K562 (cell line): Measurements from ENCODE around the gene OR7A10. TPM values are rescaled to one million over a fixed set of nuclear protein-coding genes. Genes with fewer than 3 reads are reported as not detected.

Experiments used
- ATAC-seq: fragments of 200-7000 bp; cut with Tn5 transposase; 3 replicates; pipeline ENCODE4 v1.9.1; 2020; ENCODE audit warnings: moderate library complexity
- BruUV-seq: library from RNA; stranded (reverse); fragments of 400-500 nt; replicated peaks from 2 replicates; lab custom pipeline; 2021; lab: Mats Ljungman, UMichigan
- CTCF ChIA-PET: fragments of 300-600 bp; formaldehyde crosslinking; extraction: SDS; loops from one replicate; lab custom pipeline; 2021; ENCODE audit warnings: low intra/inter-chr PET ratio; lab: Yijun Ruan, JAX
- POLR2A ChIA-PET: fragments of 300-600, 350-650 bp; sonication (Branson Sonifier 250); formaldehyde crosslinking; extraction: SDS; loops from one replicate; lab custom pipeline; 2021; ENCODE audit warnings: antibody characterized with exemption, inconsistent platforms; lab: Yijun Ruan, JAX
- DNase-seq, 4 experiments: peaks; one replicate each; pipeline versions ENCODE4 v3.0.0 to v3.0.0-alpha.2; 2011 to 2018; ENCODE audit warnings: low spot score in 3 of 4, mixed read lengths in 3 of 4; ENCODE audit errors: extremely low read depth in 1 of 4
- FAIRE-seq: peaks from 2 replicates; lab custom pipeline; 2011; peaks lifted over from hg19 to GRCh38; lab: Jason Lieb, UNC
- H2AFZ ChIP-seq: 2 replicates; pipeline ENCODE4 v1.6.0; 2011; ENCODE audit warnings: low read depth, low read length, control low read depth, inconsistent platforms
- H3K27ac ChIP-seq: fragments of 200-600 bp; 3 replicates; pipeline ENCODE4 v1.8.0; 2011; ENCODE audit warnings: low read depth, mild to moderate bottlenecking, control low read depth, inconsistent platforms, low read length, moderate library complexity, mixed read lengths; ENCODE audit errors: extremely low read depth
- H3K27me3 ChIP-seq, 2 experiments: fragments of 300-600 bp in 1 of 2; 2 replicates in 1 of 2; 3 replicates in 1 of 2; pipeline versions ENCODE4 v1.6.0 to v1.8.0; 2011; ENCODE audit warnings: inconsistent platforms in 2 of 2, low read length in 2 of 2, mild to moderate bottlenecking in 1 of 2, mixed read lengths in 1 of 2, moderate library complexity in 1 of 2; ENCODE audit not compliant: control insufficient read depth in 2 of 2, insufficient read depth in 2 of 2
- H3K36me3 ChIP-seq: fragments of 300-600 bp; 3 replicates; pipeline ENCODE4 v1.8.0; 2011; ENCODE audit warnings: mild to moderate bottlenecking, low read length, inconsistent platforms; ENCODE audit not compliant: control insufficient read depth, insufficient read depth
- H3K4me1 ChIP-seq, 2 experiments: fragments of 200-600 bp in 1 of 2; replicated peaks in 1 of 2; 2 replicates in 1 of 2; 3 replicates in 1 of 2; pipeline versions ENCODE4 v1.5.1 to v1.8.0; 2011; ENCODE audit warnings: inconsistent platforms in 2 of 2, low read length in 2 of 2, mild to moderate bottlenecking in 1 of 2, mixed read lengths in 1 of 2, moderate library complexity in 1 of 2; ENCODE audit not compliant: control insufficient read depth in 2 of 2, insufficient read depth in 2 of 2
- H3K4me2 ChIP-seq: 2 replicates; pipeline ENCODE4 v1.6.1; 2011; ENCODE audit warnings: low read length, control low read depth, inconsistent platforms, mixed read lengths; ENCODE audit not compliant: insufficient read depth
- H3K4me3 ChIP-seq: fragments of 200-600 bp; sonication (generic), shearing (Covaris generic); 2 replicates; pipeline ENCODE4 v1.5.1; 2016; ENCODE audit warnings: control low read depth, inconsistent platforms
- H3K79me2 ChIP-seq: fragments of 200-600 bp; 3 replicates; pipeline ENCODE4 v1.8.0; 2011; ENCODE audit warnings: low read length, inconsistent platforms; ENCODE audit not compliant: control insufficient read depth, insufficient read depth
- H3K9ac ChIP-seq, 2 experiments: 2 replicates each; pipeline versions ENCODE4 v1.6.0 to v1.6.1; 2011; ENCODE audit warnings: low read depth in 2 of 2, low read length in 2 of 2, control low read depth in 1 of 2, inconsistent platforms in 1 of 2, mild to moderate bottlenecking in 1 of 2, mixed read lengths in 1 of 2; ENCODE audit not compliant: insufficient read depth in 1 of 2
- H3K9me1 ChIP-seq: one replicate; pipeline ENCODE4 v1.6.0; 2011; ENCODE audit warnings: inconsistent platforms, mild to moderate bottlenecking, low read length, moderate library complexity; ENCODE audit not compliant: control insufficient read depth, insufficient read depth
- H3K9me3 ChIP-seq: replicated peaks from 2 replicates; pipeline ENCODE4 v1.5.1; 2011; ENCODE audit warnings: low read depth, low read length, inconsistent platforms; ENCODE audit not compliant: control insufficient read depth, insufficient read depth
- H4K20me1 ChIP-seq: replicated peaks from 2 replicates; pipeline ENCODE4 v1.6.1; 2011; ENCODE audit warnings: low read length, inconsistent platforms, mixed read lengths; ENCODE audit not compliant: control insufficient read depth, insufficient read depth
- ATF3 ChIP-seq, 2 experiments: fragments of 450-650 bp in 1 of 2; sonication (generic) in 1 of 2; formaldehyde crosslinking in 1 of 2; IDR thresholded peaks in 1 of 2; conservative IDR thresholded peaks in 1 of 2; 2 replicates each; pipeline versions ENCODE4 v1.6.1 to v1.8.1; 2016 to 2023; ENCODE audit warnings: mild to moderate bottlenecking in 2 of 2, moderate library complexity in 2 of 2, inconsistent platforms in 1 of 2, missing genetic modification reagents in 1 of 2
- CGGBP1 ChIP-seq: fragments of 250-450 bp; sonication (Bioruptor Pico); IDR thresholded peaks from 2 replicates; pipeline ENCODE4 v1.9.0; 2021; ENCODE audit warnings: mild to moderate bottlenecking
- E2F3 ChIP-seq: fragments of 250-450 bp; sonication (Bioruptor Pico); IDR thresholded peaks from 2 replicates; pipeline ENCODE4 v1.4.0; 2020; ENCODE audit warnings: mild to moderate bottlenecking
- ETS1 ChIP-seq: conservative IDR thresholded peaks from 2 replicates; pipeline ENCODE4 v1.6.1; 2011; ENCODE audit warnings: low read depth, mild to moderate bottlenecking, low read length; ENCODE audit not compliant: control insufficient read depth
- FOSL1 ChIP-seq: fragments of 200-800 bp; sonication (Bioruptor generic); conservative IDR thresholded peaks from 2 replicates; pipeline ENCODE4 v1.6.1; 2016; ENCODE audit warnings: missing genetic modification characterization, missing compliant biosample characterization
- JUND ChIP-seq, 2 experiments: IDR thresholded peaks; 2 replicates in 1 of 2; 3 replicates in 1 of 2; pipeline ENCODE4 v1.6.1; 2011; ENCODE audit warnings: borderline replicate concordance in 2 of 2, low read depth in 2 of 2, low read length in 2 of 2, improper control_type of control experiment in 1 of 2, missing biosample characterization in 1 of 2, missing genetic modification characterization in 1 of 2, missing genetic modification reagents in 1 of 2
- KDM1A ChIP-seq, 2 experiments: fragments of 450-650 bp; IDR thresholded peaks; 2 replicates each; pipeline ENCODE4 v1.6.1; 2016; ENCODE audit warnings: mild to moderate bottlenecking in 2 of 2
- NBN ChIP-seq: fragments of 450-650 bp; IDR thresholded peaks from 2 replicates; pipeline ENCODE4 v1.6.1; 2016; ENCODE audit warnings: low read depth, mild to moderate bottlenecking
- NFIC ChIP-seq: fragments of 450-650 bp; IDR thresholded peaks from 2 replicates; pipeline ENCODE4 v1.6.1; 2017; ENCODE audit warnings: mild to moderate bottlenecking, inconsistent platforms
- ZNF174 ChIP-seq: fragments of 250-450 bp; sonication (Bioruptor Pico); IDR thresholded peaks from 2 replicates; pipeline ENCODE4 v1.4.0; 2020; ENCODE audit warnings: mild to moderate bottlenecking
- WGBS: fragments of 100-300 bp; shearing (Covaris generic); methylation state at CpG from one replicate; pipeline ENCODE4 v1.1.6; 2016; ENCODE audit warnings: low coverage, mixed read lengths; ENCODE audit not compliant: insufficient coverage; ENCODE audit errors: missing lambda C conversion rate; 5-methylcytosine and 5-hydroxymethylcytosine counted together
- in situ Hi-C: fragments of 300-500 bp; cut with MboI; formaldehyde crosslinking; loops from 4 replicates; pipeline ENCODE4 v1.15.0; 2018; ENCODE audit warnings: inconsistent platforms, mixed read lengths
- intact Hi-C: fragments of 100-400 bp; cut with micrococcal nuclease; formaldehyde crosslinking; loops from 2 replicates; pipeline ENCODE4 v1.14.2; 2022
- polyA plus RNA-seq, 8 experiments: library from polyadenylated mRNA; depleted of rRNA in 4 of 8; stranded (reverse) in 5 of 8; unstranded in 3 of 8; fragments of >200 nt; fragmentation: Nextera tagmentation in 2 of 8; fragmentation: Illumina TruSeq in 1 of 8; extraction: Ambion mirVana in 2 of 8; extraction: Trizol in 1 of 8; gene quantifications; 2 replicates each; pipeline versions ENCODE4 v1.2.1 to v1.2.3, GENCODE V29; 2011 to 2014; ENCODE audit warnings: inconsistent platforms in 1 of 8, missing spikeins in 1 of 8
- total RNA-seq, 7 experiments: library from RNA; depleted of rRNA in 6 of 7; stranded (reverse); fragments of >200 nt in 6 of 7; fragmentation: Illumina TruSeq in 2 of 7; extraction: Trizol in 2 of 7; gene quantifications; 2 replicates each; pipeline versions ENCODE4 v1.2.1 to v1.2.3, GENCODE V29; 2011 to 2021; ENCODE audit warnings: low replicate concordance in 1 of 7

The OR7A10 gene
- total and polyA plus RNA-seq, 9 of the 15 experiments (the other 6 are each of a cell fraction or from before 2014, with no cell fraction given): not detected

- FAIRE-seq: peak; percentile 37
Observed at GRCh38 chr19:14809272-14810057, 39.3 kb downstream of the OR7A10 start.

GRCh38 chr19:14804765-14805164 is 44.0 kb downstream of the OR7A10 start:
- DNase-seq: no peak
- ChIA-PET CTCF (no interaction called here), POLR2A (no interaction called here)
- Histone ChIP-seq H3K4me2 (no peak overlapping the region), H3K4me3 (no peak overlapping the region), H3K27ac (no peak overlapping the region), H3K9me1 (no peaks in the 10 kb centered on the region), H3K4me1 (no peaks in the 10 kb centered on the region; a peak in 1 of 5 replicates), H4K20me1 (no peaks in the 10 kb centered on the region), H3K9ac (no peak overlapping the region), H3K27me3 (peaks cover 3 to 6% of the 10 kb centered on the region in 2 experiments; a peak in 4 of 5 replicates), H2AFZ (no peak overlapping the region), H3K36me3 (no peaks in the 10 kb centered on the region), H3K9me3 (no peaks in the 10 kb centered on the region), H3K79me2 (no peaks in the 10 kb centered on the region)
- no peak for TF ChIP-seq NBN
- TF ChIP-seq ZNF174: no peak
- no peak for TF ChIP-seq E2F3
- 0 out of 2 replicates have a peak, but pooled peaks have one; percentile 7 for TF ChIP-seq JUND (IDR thresholded peaks at IDR 0.05; ENCODE audit: borderline replicate concordance, low read depth, low read length)
- TF ChIP-seq JUND (tag; IDR thresholded peaks at IDR 0.05; ENCODE audit: borderline replicate concordance, low read depth, low read length): no peak
- TF ChIP-seq ETS1: no peak
- TF ChIP-seq FOSL1 (tag): peak; percentile 53
- TF ChIP-seq ATF3 (IDR thresholded peaks at IDR 0.05): peak; percentile 57
- TF ChIP-seq ATF3 (CRISPR knock-in tag; conservative IDR thresholded peaks at IDR 0.05): no peak
- in situ Hi-C loops: no loop called here
- ATAC-seq: no peak
- intact Hi-C loops: no loop called here
- WGBS: 14% methylated on average over 3 of the region's 3 CpGs
- BruUV-seq: no TSS peak
- no peak for FAIRE-seq

More at GRCh38 chr19:14809272-14810057, 39.3 kb downstream of the OR7A10 start:
- H3K27ac ChIP-seq: no peak overlapping the region
- under 1% methylated on average over 9 of the region's 9 CpGs for WGBS
- no peaks in the 10 kb centered on the region for H3K9me1 ChIP-seq
- ChIA-PET POLR2A (no interaction called here), CTCF (no interaction called here)
- DNase-seq (no peak), ATAC-seq (no peak)
- H3K4me2 ChIP-seq: no peak overlapping the region
- H3K9ac ChIP-seq: no peak overlapping the region
- H4K20me1 ChIP-seq: no peaks in the 10 kb centered on the region
- H3K36me3 ChIP-seq: no peaks in the 10 kb centered on the region
- BruUV-seq: no TSS peak
- intact Hi-C loops (no loop called here), in situ Hi-C loops (no loop called here)
- H3K9me3 ChIP-seq: no peaks in the 10 kb centered on the region
- no peaks in the 10 kb centered on the region for H3K79me2 ChIP-seq
- TF ChIP-seq CGGBP1 (CRISPR knock-in tag): no peak
- peak; percentile 49; the same call in 1 of the 2 replicates for TF ChIP-seq NFIC
- peak; percentile 66 to 70; a peak in 2 of 4 replicates for TF ChIP-seq KDM1A (IDR thresholded peaks at IDR 0.05)
- no peak overlapping the region for H3K4me3 ChIP-seq
- H2AFZ ChIP-seq: no peak overlapping the region
- H3K27me3 ChIP-seq: peaks cover 12 to 25% of the 10 kb centered on the region in 2 experiments; a peak in 3 of 5 replicates
- H3K4me1 ChIP-seq: no peaks in the 10 kb centered on the region
